HepG2 (cell line): ENCODE results near the gene VWC2L. TPM values are rescaled to one million over a fixed set of nuclear protein-coding genes. Genes with fewer than 3 reads are reported as not detected.

Experiments
- ATAC-seq: fragments of 200-7000 bp; cut with Tn5 transposase; 3 replicates; pipeline ENCODE4 v1.9.1; 2020; ENCODE audit warnings: mild to moderate bottlenecking, moderate library complexity
- BruUV-seq: library from RNA; stranded (reverse); fragments of 400-500 nt; replicated peaks from 2 replicates; lab custom pipeline; 2021; lab: Mats Ljungman, UMichigan
- CTCF ChIA-PET: fragments of 300-600 bp; formaldehyde crosslinking; extraction: SDS; loops from one replicate; lab custom pipeline; 2021; ENCODE audit warnings: low total read pairs, inconsistent platforms, low intra/inter-chr PET ratio; lab: Yijun Ruan, JAX
- POLR2A ChIA-PET: fragments of 350-600 bp; sonication (Branson Sonifier 250); formaldehyde crosslinking; loops from one replicate; lab custom pipeline; 2020; ENCODE audit warnings: antibody characterized with exemption, inconsistent platforms; lab: Yijun Ruan, JAX
- DNase-seq: peaks from one replicate; pipeline ENCODE4 v3.0.0-alpha.2; 2015; ENCODE audit warnings: low spot score
- FAIRE-seq: peaks from 3 replicates; lab custom pipeline; 2011; peaks lifted over from hg19 to GRCh38; lab: Jason Lieb, UNC
- H2AFZ ChIP-seq: one replicate; pipeline ENCODE4 v1.6.1; 2011; ENCODE audit warnings: low read length, inconsistent platforms
- H3K27ac ChIP-seq: fragments of 300-600 bp; 3 replicates; pipeline ENCODE4 v1.8.0; 2011; ENCODE audit warnings: mixed run types, mild to moderate bottlenecking, mixed read lengths, low read length, inconsistent platforms; ENCODE audit not compliant: insufficient read depth; ENCODE audit errors: extremely low read length
- H3K27me3 ChIP-seq, 2 experiments: fragments of 200-600 bp in 1 of 2; 2 replicates in 1 of 2; 3 replicates in 1 of 2; pipeline versions ENCODE4 v1.6.0 to v1.8.0; 2011; ENCODE audit warnings: low read length in 2 of 2, mild to moderate bottlenecking in 2 of 2, moderate library complexity in 2 of 2, inconsistent platforms in 1 of 2; ENCODE audit not compliant: insufficient read depth in 2 of 2, control insufficient read depth in 1 of 2
- H3K36me3 ChIP-seq, 2 experiments: fragments of 200-600 bp in 1 of 2; replicated peaks in 1 of 2; 2 replicates in 1 of 2; 3 replicates in 1 of 2; pipeline versions ENCODE4 v1.5.1 to v1.8.0; 2011; ENCODE audit warnings: low read length in 2 of 2, inconsistent platforms in 1 of 2; ENCODE audit not compliant: insufficient read depth in 2 of 2, control insufficient read depth in 1 of 2
- H3K4me1 ChIP-seq: 2 replicates; pipeline ENCODE4 v1.5.1; 2012; ENCODE audit warnings: low read length, inconsistent platforms; ENCODE audit not compliant: insufficient read depth
- H3K4me2 ChIP-seq: 2 replicates; pipeline ENCODE4 v1.6.0; 2011; ENCODE audit warnings: low read depth, low read length, inconsistent platforms
- H3K4me3 ChIP-seq, 3 experiments: fragments of 200-600 bp in 1 of 3; sonication (generic), shearing (Covaris generic) in 1 of 3; replicated peaks in 1 of 3; 2 replicates each; pipeline ENCODE4 v1.5.1; 2011 to 2016; ENCODE audit warnings: low read length in 3 of 3, inconsistent platforms in 2 of 3, low read depth in 2 of 3, mild to moderate bottlenecking in 2 of 3, control low read depth in 1 of 3, mixed read lengths in 1 of 3; ENCODE audit not compliant: insufficient read depth in 1 of 3
- H3K79me2 ChIP-seq: one replicate; pipeline ENCODE4 v1.6.1; 2011; ENCODE audit warnings: low read length, inconsistent platforms; ENCODE audit not compliant: insufficient read depth
- H3K9ac ChIP-seq: 2 replicates; pipeline ENCODE4 v1.6.0; 2011; ENCODE audit warnings: mild to moderate bottlenecking, low read depth, low read length, inconsistent platforms; ENCODE audit not compliant: insufficient read depth
- H3K9me3 ChIP-seq: 2 replicates; pipeline ENCODE4 v1.5.1; 2012; ENCODE audit warnings: mild to moderate bottlenecking, low read length
- H4K20me1 ChIP-seq: 2 replicates; pipeline ENCODE4 v1.6.0; 2011; ENCODE audit warnings: inconsistent platforms, mild to moderate bottlenecking, low read length, moderate library complexity; ENCODE audit not compliant: insufficient read depth
- KDM4B ChIP-seq: sonication (generic); formaldehyde crosslinking; IDR thresholded peaks from 2 replicates; pipeline ENCODE4 v1.4.0; 2020; ENCODE audit warnings: missing genetic modification reagents
- KIAA2018 ChIP-seq: sonication (generic); formaldehyde crosslinking; IDR thresholded peaks from 2 replicates; pipeline ENCODE4 v1.5.0; 2020; ENCODE audit warnings: mild to moderate bottlenecking, missing genetic modification reagents, borderline replicate concordance
- MED1 ChIP-seq: sonication (generic); formaldehyde crosslinking; IDR thresholded peaks from 2 replicates; pipeline ENCODE4 v1.4.0; 2020; ENCODE audit warnings: missing genetic modification reagents
- NFYB ChIP-seq: sonication (generic); formaldehyde crosslinking; IDR thresholded peaks from 2 replicates; pipeline ENCODE4 v1.4.0; 2020; ENCODE audit warnings: missing genetic modification reagents
- SAP130 ChIP-seq: IDR thresholded peaks from 2 replicates; pipeline ENCODE4 v1.6.1; 2016; ENCODE audit warnings: low read depth
- SRSF4 ChIP-seq: fragments of 200-400 bp; formaldehyde crosslinking; IDR thresholded peaks from one replicate; pipeline ENCODE4 v1.6.1; 2018; ENCODE audit warnings: mild to moderate bottlenecking, low read depth, low read length, moderate library complexity; ENCODE audit not compliant: poor library complexity, severe bottlenecking
- TSC22D2 ChIP-seq: sonication (generic); formaldehyde crosslinking; IDR thresholded peaks from 2 replicates; pipeline ENCODE4 v1.5.1; 2020; ENCODE audit warnings: missing genetic modification reagents, mild to moderate bottlenecking, borderline replicate concordance
- ZNF121 ChIP-seq: sonication (generic); formaldehyde crosslinking; IDR thresholded peaks from 2 replicates; pipeline ENCODE4 v1.5.0; 2020; ENCODE audit warnings: mild to moderate bottlenecking, missing genetic modification reagents
- ZNF263 ChIP-seq: sonication (generic); formaldehyde crosslinking; IDR thresholded peaks from 2 replicates; pipeline ENCODE4 v1.4.0; 2020; ENCODE audit warnings: missing genetic modification reagents
- ZNF562 ChIP-seq: sonication (generic); formaldehyde crosslinking; IDR thresholded peaks from 2 replicates; pipeline ENCODE4 v1.8.0; 2022; ENCODE audit warnings: missing genetic modification reagents, borderline replicate concordance
- ZNF564 ChIP-seq: sonication (generic); formaldehyde crosslinking; IDR thresholded peaks from 2 replicates; pipeline ENCODE4 v1.8.1; 2023; ENCODE audit warnings: mild to moderate bottlenecking, missing genetic modification reagents
- ZNF841 ChIP-seq: sonication (generic); formaldehyde crosslinking; IDR thresholded peaks from 2 replicates; pipeline ENCODE4 v1.8.1; 2023; ENCODE audit warnings: missing genetic modification reagents, borderline replicate concordance
- whole genome bisulfite sequencing: methylation state at CpG from one replicate; pipeline ENCODE4 v1.1.6; 2017; ENCODE audit warnings: low lambda C conversion rate; 5-methylcytosine and 5-hydroxymethylcytosine counted together
- in situ Hi-C: cut with HindIII; loops from 2 replicates; pipeline ENCODE4 v1.10.0; 2017; ENCODE audit warnings: low pct_unique_long_range_greater_than_20kb; ENCODE audit not compliant: extremely low pct_ligation_motif_present
- intact Hi-C: fragments of 100-400 bp; cut with micrococcal nuclease; formaldehyde crosslinking; loops from one replicate; pipeline ENCODE4 v1.10.0; 2022; ENCODE audit not compliant: unreplicated experiment
- polyA plus RNA-seq, 8 experiments: library from polyadenylated mRNA; depleted of rRNA in 3 of 8; stranded (reverse) in 7 of 8; unstranded in 1 of 8; fragments of >200 nt; fragmentation: Illumina TruSeq in 4 of 8; extraction: Trizol in 4 of 8; gene quantifications; 2 replicates each; pipeline versions ENCODE4 v1.2.1 to v1.2.3, GENCODE V29; 2011 to 2016; ENCODE audit warnings: low read depth in 4 of 8, missing spikeins in 1 of 8, mixed read lengths in 1 of 8; ENCODE audit not compliant: insufficient read depth in 1 of 8
- total RNA-seq, 5 experiments: library from RNA; depleted of rRNA; stranded (reverse); fragments of >200 nt; fragmentation: Illumina TruSeq; extraction: Trizol; gene quantifications; 2 replicates each; pipeline ENCODE4 v1.2.3, GENCODE V29; 2016; ENCODE audit warnings: low read depth in 1 of 5

Gene VWC2L
- total and polyA plus RNA-seq, 2 of the 13 experiments (the other 11 are each of a cell fraction or from before 2014, with no cell fraction given), result not detected

DNA sequence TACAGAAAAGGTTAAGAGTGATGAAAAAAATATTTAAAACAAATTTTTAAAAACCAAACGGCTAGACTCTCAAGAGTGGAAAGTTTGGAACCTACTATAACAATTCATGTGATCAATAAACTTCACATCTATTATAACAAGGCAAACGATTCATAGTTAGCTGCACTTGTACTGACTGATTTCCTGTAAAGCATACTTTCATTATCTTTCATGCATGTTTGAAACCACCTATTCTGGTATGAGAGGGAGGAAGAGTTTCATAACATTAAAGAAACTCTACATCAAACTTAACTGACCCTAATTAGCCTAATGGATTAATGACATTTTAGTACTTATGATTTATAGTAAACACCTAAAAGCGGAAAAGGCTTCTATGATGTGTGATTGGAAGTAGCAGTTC lies 43.7 kb upstream of the VWC2L start:
- no peak for ATAC-seq
- no peaks in the 10 kb centered on the region for H3K27me3 ChIP-seq
- CTCF ChIA-PET, result no interaction called here
- no peak overlapping the region for H2AFZ ChIP-seq
- H3K36me3 ChIP-seq, result no peaks in the 10 kb centered on the region
- BruUV-seq, result no TSS peak
- no peak for DNase-seq
- no peak overlapping the region for H3K4me2 ChIP-seq
- FAIRE-seq, result no peak
- no peaks in the 10 kb centered on the region for H4K20me1 ChIP-seq
- H3K4me3 ChIP-seq, result no peak overlapping the region
- WGBS, result 0% methylated on average over 3 of the region's 3 CpGs
- H3K9me3 ChIP-seq, result no peaks in the 10 kb centered on the region
- TF ChIP-seq ZNF121 (no peak), ZNF562 (no peak), ZNF263 (CRISPR knock-in tag) (no peak), TSC22D2 (CRISPR knock-in tag) (no peak), MED1 (CRISPR knock-in tag) (no peak), SRSF4 (no peak), ZNF841 (CRISPR knock-in tag) (no peak), KDM4B (CRISPR knock-in tag) (no peak), KIAA2018 (CRISPR knock-in tag) (no peak), NFYB (CRISPR knock-in tag) (no peak), SAP130 (CRISPR knock-in tag) (no peak), ZNF564 (no peak)
- TF ChIP-seq, all 625 proteins: peak for 0
- in situ Hi-C loops (no loop called here), intact Hi-C loops (no loop called here)
- POLR2A ChIA-PET, result no interaction called here
- H3K27ac ChIP-seq, result no peak overlapping the region
- no peaks in the 10 kb centered on the region for H3K4me1 ChIP-seq
- no peaks in the 10 kb centered on the region for H3K79me2 ChIP-seq
- no peak overlapping the region for H3K9ac ChIP-seq
